Measurements from ENCODE around the gene SRSF8. TPM values are rescaled to one million over a fixed set of nuclear protein-coding genes. Genes with fewer than 3 reads are reported as not detected.

SRSF8 gene
- total RNA-seq, 1 experiment from 2014 or later = 25.1 TPM

DNA sequence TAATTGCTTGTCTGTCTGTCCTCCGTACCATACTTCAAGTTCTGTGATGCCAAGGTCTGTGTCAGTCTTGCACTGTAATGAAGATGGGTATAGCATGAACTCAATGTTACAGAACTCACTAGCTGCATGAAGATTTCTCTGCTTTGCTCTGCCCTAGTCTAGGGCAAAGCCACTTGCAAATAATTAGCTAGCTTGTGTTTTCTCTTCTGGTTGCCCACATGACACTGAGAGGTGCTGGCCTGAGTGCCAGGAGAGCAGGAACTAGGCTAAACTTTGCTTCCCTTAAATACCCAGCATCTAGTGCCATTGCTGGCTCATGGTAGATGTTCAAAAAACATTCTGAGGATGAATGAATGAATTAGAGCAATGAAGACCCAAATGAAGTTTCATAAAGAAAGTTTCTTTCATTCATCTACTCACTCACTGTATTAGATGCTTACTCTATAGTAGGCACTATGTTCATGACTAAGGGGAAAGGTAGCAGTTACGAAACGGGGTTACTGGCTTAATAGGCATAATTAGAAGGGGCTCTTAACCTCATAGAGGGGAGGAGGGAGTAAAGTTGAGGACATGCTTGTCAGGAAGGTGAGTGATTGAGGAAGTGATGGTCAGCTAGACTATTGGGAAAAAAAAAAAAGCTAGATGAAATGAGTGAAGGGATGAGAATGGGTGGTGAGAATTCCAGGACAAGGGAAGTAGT is 18.5 kb downstream of the SRSF8 start:
- H3K4ac ChIP-seq (ENCODE audit: low read depth, low read length) = no peak overlapping the region
- no peak overlapping the region for H3K9ac ChIP-seq (ENCODE audit: extremely low read depth, insufficient read length, low read length)
- no peaks in the 10 kb centered on the region; the same call in 1 of the 2 replicates for H3K27me3 ChIP-seq (ENCODE audit: insufficient read depth, low read length)
- TF ChIP-seq, protein P1, sequence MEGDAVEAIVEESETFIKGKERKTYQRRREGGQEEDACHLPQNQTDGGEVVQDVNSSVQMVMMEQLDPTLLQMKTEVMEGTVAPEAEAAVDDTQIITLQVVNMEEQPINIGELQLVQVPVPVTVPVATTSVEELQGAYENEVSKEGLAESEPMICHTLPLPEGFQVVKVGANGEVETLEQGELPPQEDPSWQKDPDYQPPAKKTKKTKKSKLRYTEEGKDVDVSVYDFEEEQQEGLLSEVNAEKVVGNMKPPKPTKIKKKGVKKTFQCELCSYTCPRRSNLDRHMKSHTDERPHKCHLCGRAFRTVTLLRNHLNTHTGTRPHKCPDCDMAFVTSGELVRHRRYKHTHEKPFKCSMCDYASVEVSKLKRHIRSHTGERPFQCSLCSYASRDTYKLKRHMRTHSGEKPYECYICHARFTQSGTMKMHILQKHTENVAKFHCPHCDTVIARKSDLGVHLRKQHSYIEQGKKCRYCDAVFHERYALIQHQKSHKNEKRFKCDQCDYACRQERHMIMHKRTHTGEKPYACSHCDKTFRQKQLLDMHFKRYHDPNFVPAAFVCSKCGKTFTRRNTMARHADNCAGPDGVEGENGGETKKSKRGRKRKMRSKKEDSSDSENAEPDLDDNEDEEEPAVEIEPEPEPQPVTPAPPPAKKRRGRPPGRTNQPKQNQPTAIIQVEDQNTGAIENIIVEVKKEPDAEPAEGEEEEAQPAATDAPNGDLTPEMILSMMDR (conservative IDR thresholded peaks at IDR 0.05) = no peak
- no peak overlapping the region for H2AK5ac ChIP-seq (ENCODE audit: insufficient read length, low read length)
- peaks cover 45% of the 10 kb centered on the region for H3K27me3 Mint-ChIP-seq (ENCODE audit: low read depth)
- no peak overlapping the region for H2BK12ac ChIP-seq (ENCODE audit: insufficient read length, low read depth, low read length)
- no peak for DNase-seq
- H2BK15ac ChIP-seq (ENCODE audit: low read depth, low read length) = no peak overlapping the region
- H3K36me3 Mint-ChIP-seq (ENCODE audit: insufficient read depth in 1 of 3, low read depth in 3 of 3) = no peaks in the 10 kb centered on the region
- H2AFZ ChIP-seq (ENCODE audit: low read length) = no peak overlapping the region
- no peak overlapping the region for H3K27ac Mint-ChIP-seq
- H3K9me3 Mint-ChIP-seq = no peaks in the 10 kb centered on the region
- no peak overlapping the region for H4K8ac ChIP-seq (replicated peaks; ENCODE audit: insufficient read length, low read depth, low read length)
- no peak overlapping the region for H3K4me3 Mint-ChIP-seq
- H3K79me2 ChIP-seq (ENCODE audit: insufficient read depth, low read length) = no peaks in the 10 kb centered on the region
- no peak overlapping the region for H2BK20ac ChIP-seq (ENCODE audit: low read depth, low read length, poor library complexity, severe bottlenecking)
- H3K23ac ChIP-seq (ENCODE audit: insufficient read length, low read depth, low read length) = no peak overlapping the region
- H2BK120ac ChIP-seq (ENCODE audit: low read depth, low read length, poor library complexity, severe bottlenecking) = no peak overlapping the region
- H3K56ac ChIP-seq (ENCODE audit: insufficient read length, low read depth, low read length) = no peak overlapping the region
- H4K91ac ChIP-seq (ENCODE audit: insufficient read length, low read depth, low read length) = no peak overlapping the region
- no peaks in the 10 kb centered on the region for H3K9me3 ChIP-seq (ENCODE audit: control insufficient read depth, low read depth, low read length)
- peaks cover 6% of the 10 kb centered on the region for H3K23me2 ChIP-seq (ENCODE audit: insufficient read length, low read depth, low read length, poor library complexity, severe bottlenecking)
- no peak overlapping the region for H3K4me2 ChIP-seq (ENCODE audit: insufficient read depth, insufficient read length, low read length)
- H2BK5ac ChIP-seq (ENCODE audit: insufficient read length, low read length) = no peak overlapping the region
- H3T11ph ChIP-seq (ENCODE audit: low read length) = no peak overlapping the region
- H3K79me1 ChIP-seq (ENCODE audit: insufficient read depth, low read depth, low read length, poor library complexity, severe bottlenecking) = no peaks in the 10 kb centered on the region
- H3K4me1 ChIP-seq (ENCODE audit: insufficient read depth, low read length) = peaks cover 3% of the 10 kb centered on the region; the same call in 1 of the 2 replicates
- H3K14ac ChIP-seq (ENCODE audit: insufficient read depth, low read length) = no peak overlapping the region
- WGBS (ENCODE audit: extremely low coverage, insufficient read length, low lambda C conversion rate) = no CpG with 5 or more reads among the region's 3 CpGs
- H3K4me1 Mint-ChIP-seq = peaks cover 13 to 16% of the 10 kb centered on the region in 2 experiments
- no peak overlapping the region for H3K18ac ChIP-seq (ENCODE audit: insufficient read length, low read depth, low read length)
- H3K27ac ChIP-seq (ENCODE audit: insufficient read length, low read depth, low read length) = no peak overlapping the region
- H4K5ac ChIP-seq (ENCODE audit: insufficient read length, low read depth, low read length) = no peak overlapping the region
- no peaks in the 10 kb centered on the region for H4K20me1 ChIP-seq (ENCODE audit: control insufficient read depth, insufficient read depth, insufficient read length)
